DND-41 (cell line): ENCODE measurements around the gene CMBL.

Experiments used
- CTCF ChIP-seq: IDR thresholded peaks from 2 replicates; pipeline ENCODE4 v1.5.1; 2012; ENCODE audit warnings: borderline replicate concordance, low read length, moderate library complexity, mild to moderate bottlenecking; ENCODE audit not compliant: poor library complexity, severe bottlenecking; ENCODE audit errors: extremely low read depth
- EZH2 ChIP-seq: IDR thresholded peaks from 3 replicates; pipeline ENCODE4 v1.6.1; 2012; ENCODE audit warnings: borderline replicate concordance, low read depth, mild to moderate bottlenecking, moderate library complexity, low read length, inconsistent platforms; ENCODE audit not compliant: severe bottlenecking

- no peak for TF ChIP-seq CTCF
- no peak for TF ChIP-seq EZH2
These were observed 47.6 kb upstream of the CMBL start for GRCh38 chr5:10355071-10355889.
